Ascending aorta (tissue), 2 donors: ENCODE results near the gene KSR1. TPM values are rescaled to one million over a fixed set of nuclear protein-coding genes. Genes with fewer than 3 reads are reported as not detected.

ENCODE experiments used
- DNase-seq, 2 donors: peaks; one replicate each; pipeline ENCODE4 v3.0.0-alpha.2; 2019; ENCODE audit warnings: low spot score in 2 of 2
- H3K27ac ChIP-seq, 2 donors: fragments of 200-600 bp; sonication (generic); one replicate each; pipeline ENCODE4 v1.5.1; 2016 to 2017; ENCODE audit warnings: mild to moderate bottlenecking in 1 of 2
- H3K27me3 ChIP-seq: fragments of 200-600 bp; sonication (generic); one replicate; pipeline ENCODE4 v1.5.1; 2017
- H3K36me3 ChIP-seq, 2 donors: fragments of 200-600 bp; sonication (generic); one replicate each; pipeline ENCODE4 v1.5.1; 2016
- H3K4me1 ChIP-seq, 2 donors: fragments of 200-600 bp; sonication (generic); one replicate each; pipeline ENCODE4 v1.5.1; 2016 to 2017; ENCODE audit warnings: mild to moderate bottlenecking in 1 of 2
- H3K4me3 ChIP-seq, 2 donors: fragments of 200-600 bp; sonication (generic); one replicate each; pipeline ENCODE4 v1.5.1; 2016 to 2017; ENCODE audit warnings: mild to moderate bottlenecking in 1 of 2
- H3K9me3 ChIP-seq, 2 donors: fragments of 200-600 bp; sonication (generic); one replicate each; pipeline ENCODE4 v1.5.1; 2016
- intact Hi-C: fragments of 100-400 bp; cut with DNase I; formaldehyde crosslinking; loops from one replicate; pipeline ENCODE4 v1.15.1; 2023
- total RNA-seq: library from RNA; depleted of rRNA; stranded (reverse); fragments of >200 nt; gene quantifications from one replicate; pipeline ENCODE4 v1.1.0, GENCODE V29; 2016
- TF ChIP-seq, protein P1 (sequence below), 3 experiments: fragments of 200-600 bp in 2 of 3; fragments of 450-650 bp in 1 of 3; sonication (generic) in 2 of 3; IDR thresholded peaks; one replicate each; pipeline ENCODE4 v1.5.1; 2016 to 2019; ENCODE audit warnings: antibody characterized with exemption in 3 of 3, mild to moderate bottlenecking in 1 of 3, moderate library complexity in 1 of 3

KSR1 gene
- total RNA-seq, 1 donor from 2014 or later, result 42.6 TPM

DNA sequence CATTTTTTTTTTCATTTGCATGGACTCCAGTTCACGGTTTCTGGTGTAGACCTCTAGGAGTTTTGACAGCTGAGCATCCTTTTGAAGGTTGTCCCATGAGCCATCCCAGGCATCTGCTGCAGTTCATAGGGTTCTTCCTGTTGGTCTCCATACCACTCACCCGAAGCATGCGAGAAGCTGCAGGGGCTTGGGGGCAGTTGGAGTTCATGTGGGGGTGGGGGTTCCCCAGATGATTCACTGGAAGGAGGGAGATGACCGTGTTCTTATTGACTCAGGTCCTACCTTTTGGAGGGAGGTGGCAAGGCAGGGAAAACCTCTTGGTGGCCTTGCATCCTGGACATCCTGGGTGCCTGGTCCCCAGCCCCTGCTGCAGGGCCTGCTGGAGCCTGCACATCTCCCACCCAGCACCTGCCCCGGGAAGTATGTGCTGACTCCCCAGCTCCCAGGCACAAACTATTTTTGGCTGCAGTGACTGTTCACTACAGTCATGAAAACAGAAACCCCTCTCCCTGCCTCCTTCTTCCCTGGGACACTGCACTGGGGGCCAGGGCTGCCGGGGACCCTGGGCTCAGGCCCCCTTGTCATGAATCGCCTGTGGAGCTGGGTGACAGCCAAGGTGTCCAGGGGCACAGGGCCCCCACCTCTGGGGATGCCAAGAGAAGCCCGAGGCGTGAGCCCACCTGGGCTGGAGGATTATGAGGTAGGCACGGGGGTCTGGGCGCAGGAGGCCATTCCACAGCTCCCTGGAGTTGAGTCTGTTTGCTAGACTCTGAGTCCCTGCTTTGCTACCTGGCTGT, 109.8 kb downstream of the KSR1 start:
- no peaks in the 10 kb centered on the region for H3K36me3 ChIP-seq
- TF ChIP-seq, protein P1, sequence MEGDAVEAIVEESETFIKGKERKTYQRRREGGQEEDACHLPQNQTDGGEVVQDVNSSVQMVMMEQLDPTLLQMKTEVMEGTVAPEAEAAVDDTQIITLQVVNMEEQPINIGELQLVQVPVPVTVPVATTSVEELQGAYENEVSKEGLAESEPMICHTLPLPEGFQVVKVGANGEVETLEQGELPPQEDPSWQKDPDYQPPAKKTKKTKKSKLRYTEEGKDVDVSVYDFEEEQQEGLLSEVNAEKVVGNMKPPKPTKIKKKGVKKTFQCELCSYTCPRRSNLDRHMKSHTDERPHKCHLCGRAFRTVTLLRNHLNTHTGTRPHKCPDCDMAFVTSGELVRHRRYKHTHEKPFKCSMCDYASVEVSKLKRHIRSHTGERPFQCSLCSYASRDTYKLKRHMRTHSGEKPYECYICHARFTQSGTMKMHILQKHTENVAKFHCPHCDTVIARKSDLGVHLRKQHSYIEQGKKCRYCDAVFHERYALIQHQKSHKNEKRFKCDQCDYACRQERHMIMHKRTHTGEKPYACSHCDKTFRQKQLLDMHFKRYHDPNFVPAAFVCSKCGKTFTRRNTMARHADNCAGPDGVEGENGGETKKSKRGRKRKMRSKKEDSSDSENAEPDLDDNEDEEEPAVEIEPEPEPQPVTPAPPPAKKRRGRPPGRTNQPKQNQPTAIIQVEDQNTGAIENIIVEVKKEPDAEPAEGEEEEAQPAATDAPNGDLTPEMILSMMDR (IDR thresholded peaks at IDR 0.05), result no peak
- intact Hi-C loops, result no loop called here
- no peaks in the 10 kb centered on the region for H3K4me1 ChIP-seq
- H3K27ac ChIP-seq, result no peak overlapping the region
- no peak overlapping the region for H3K4me3 ChIP-seq
- H3K9me3 ChIP-seq, result no peaks in the 10 kb centered on the region
- no peak for DNase-seq
- H3K27me3 ChIP-seq, result no peaks in the 10 kb centered on the region

DNA sequence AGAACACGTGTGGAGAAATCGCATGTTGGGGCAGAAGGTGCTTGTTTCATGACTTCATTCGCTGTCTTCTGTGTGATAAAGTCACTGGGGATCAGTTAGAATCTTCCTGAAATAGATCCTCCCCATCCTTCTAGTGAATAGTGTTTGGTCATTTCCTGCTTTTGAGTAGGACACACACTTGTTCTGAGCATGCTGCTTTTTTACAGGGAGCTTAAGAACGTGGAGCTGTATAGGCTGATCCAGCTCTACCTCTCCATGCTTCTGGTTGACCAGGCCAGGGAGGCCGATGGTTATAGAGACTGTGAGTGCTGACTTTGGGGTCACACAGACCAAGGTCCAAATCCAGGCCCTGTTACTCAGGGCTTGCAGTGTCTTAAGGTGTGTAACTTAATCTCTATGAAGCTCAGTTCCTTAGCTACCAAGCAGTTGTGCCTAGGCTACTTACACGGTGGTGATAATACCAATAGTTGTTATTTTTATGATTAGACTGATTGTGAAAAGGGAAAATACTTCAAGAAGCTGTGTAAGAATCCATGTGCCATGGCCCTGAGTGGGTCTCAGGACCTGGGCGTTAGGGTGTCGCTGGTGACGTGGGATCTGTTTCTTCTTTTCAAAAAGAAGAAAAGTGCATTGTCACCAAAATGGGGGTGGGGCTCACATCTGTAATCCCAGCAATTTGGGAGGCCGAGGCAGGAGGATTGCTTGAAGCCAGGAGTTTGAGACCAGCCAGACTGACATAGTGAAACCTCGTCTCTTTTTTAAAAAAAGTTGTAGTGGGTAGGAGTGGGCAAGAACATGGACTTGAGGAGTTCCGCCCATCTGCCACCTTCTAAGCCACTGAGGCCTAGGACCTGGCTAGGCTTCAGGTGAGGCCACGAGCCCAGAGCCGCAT, 110.7 kb downstream of the KSR1 start:
- no peak overlapping the region for H3K27ac ChIP-seq
- intact Hi-C loops, result no loop called here
- no peaks in the 10 kb centered on the region for H3K27me3 ChIP-seq
- H3K36me3 ChIP-seq, result no peaks in the 10 kb centered on the region
- no peaks in the 10 kb centered on the region for H3K4me1 ChIP-seq
- no peak overlapping the region for H3K4me3 ChIP-seq
- H3K9me3 ChIP-seq, result no peaks in the 10 kb centered on the region
- TF ChIP-seq, protein P1 (IDR thresholded peaks at IDR 0.05), result no peak
- DNase-seq, result no peak

DNA sequence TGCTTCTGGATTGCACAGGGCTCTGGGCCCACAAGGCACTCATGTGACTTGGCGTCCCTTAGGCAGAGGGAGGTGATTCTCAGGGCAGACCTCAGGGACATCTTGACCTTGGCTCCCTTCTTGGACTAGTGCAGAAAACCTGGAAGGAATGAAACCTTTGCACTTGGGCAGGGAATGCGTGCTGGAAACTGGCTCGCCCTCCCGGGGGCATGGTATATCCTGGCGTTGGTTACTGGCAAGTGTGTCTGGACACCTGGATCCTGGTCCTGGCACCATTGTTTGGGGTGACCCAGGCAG, 111.3 kb downstream of the KSR1 start:
- Histone ChIP-seq H3K36me3 (no peaks in the 10 kb centered on the region), H3K27ac (no peak overlapping the region), H3K9me3 (no peaks in the 10 kb centered on the region), H3K27me3 (no peaks in the 10 kb centered on the region), H3K4me3 (no peak overlapping the region), H3K4me1 (no peaks in the 10 kb centered on the region)
- TF ChIP-seq, protein P1 (IDR thresholded peaks at IDR 0.05), result no peak
- intact Hi-C loops, result no loop called here
- no peak for DNase-seq

DNA sequence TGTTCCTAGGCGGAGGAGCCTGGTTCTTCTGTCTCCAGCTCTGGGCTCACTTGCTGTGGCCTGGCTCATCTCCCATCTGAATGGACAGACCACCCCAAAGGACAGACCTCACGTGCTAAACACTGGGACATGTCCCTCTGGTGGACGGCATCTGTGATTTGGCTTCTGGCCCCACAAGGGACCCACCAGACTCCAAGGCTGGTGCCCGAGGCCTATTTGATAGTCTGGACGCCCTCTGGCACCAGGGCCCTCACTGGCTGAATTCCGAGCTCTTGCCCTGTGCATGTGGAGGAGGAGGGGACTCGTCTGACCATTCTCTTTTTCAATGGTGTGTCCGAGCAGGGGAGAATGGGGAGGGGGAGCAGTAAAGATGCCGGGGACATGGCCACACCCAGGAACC, 112.0 kb downstream of the KSR1 start:
- H3K9me3 ChIP-seq, result no peaks in the 10 kb centered on the region
- H3K27me3 ChIP-seq, result no peaks in the 10 kb centered on the region
- H3K4me1 ChIP-seq, result no peaks in the 10 kb centered on the region
- no peak overlapping the region for H3K27ac ChIP-seq
- TF ChIP-seq, protein P1 (IDR thresholded peaks at IDR 0.05), result no peak
- intact Hi-C loops, result no loop called here
- H3K36me3 ChIP-seq, result no peaks in the 10 kb centered on the region
- no peak overlapping the region for H3K4me3 ChIP-seq
- DNase-seq, result no peak

DNA sequence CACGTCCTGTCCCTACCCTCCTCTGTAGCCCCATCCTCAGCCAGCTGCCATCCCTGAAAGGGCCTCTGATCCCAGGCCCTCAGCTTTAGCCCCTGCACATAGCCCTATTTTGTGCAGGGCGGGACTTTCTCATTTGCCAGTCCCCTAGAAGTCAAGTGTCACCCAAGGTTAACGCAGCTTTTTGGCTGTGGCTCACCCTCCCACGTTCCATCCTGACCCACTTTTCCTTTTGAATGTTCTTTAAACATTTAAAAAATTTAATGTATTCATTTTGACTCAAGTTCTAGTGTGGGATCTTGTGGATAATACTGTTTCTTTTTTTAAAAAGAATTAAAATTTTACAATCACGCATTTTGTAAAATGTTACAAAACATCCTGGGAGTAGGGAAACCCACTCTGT, 112.6 kb downstream of the KSR1 start:
- intact Hi-C loops, result no loop called here
- TF ChIP-seq, protein P1 (IDR thresholded peaks at IDR 0.05), result no peak
- H3K9me3 ChIP-seq, result no peaks in the 10 kb centered on the region
- no peak overlapping the region for H3K27ac ChIP-seq
- H3K36me3 ChIP-seq, result no peaks in the 10 kb centered on the region
- H3K27me3 ChIP-seq, result no peaks in the 10 kb centered on the region
- DNase-seq, result no peak
- H3K4me3 ChIP-seq, result no peak overlapping the region
- no peaks in the 10 kb centered on the region for H3K4me1 ChIP-seq
